Measurements from ENCODE around the gene NHERF1.
A peak's percentile ranks its signal among the peaks of the same experiment; 100 is the strongest.

Gene NHERF1

DNA sequence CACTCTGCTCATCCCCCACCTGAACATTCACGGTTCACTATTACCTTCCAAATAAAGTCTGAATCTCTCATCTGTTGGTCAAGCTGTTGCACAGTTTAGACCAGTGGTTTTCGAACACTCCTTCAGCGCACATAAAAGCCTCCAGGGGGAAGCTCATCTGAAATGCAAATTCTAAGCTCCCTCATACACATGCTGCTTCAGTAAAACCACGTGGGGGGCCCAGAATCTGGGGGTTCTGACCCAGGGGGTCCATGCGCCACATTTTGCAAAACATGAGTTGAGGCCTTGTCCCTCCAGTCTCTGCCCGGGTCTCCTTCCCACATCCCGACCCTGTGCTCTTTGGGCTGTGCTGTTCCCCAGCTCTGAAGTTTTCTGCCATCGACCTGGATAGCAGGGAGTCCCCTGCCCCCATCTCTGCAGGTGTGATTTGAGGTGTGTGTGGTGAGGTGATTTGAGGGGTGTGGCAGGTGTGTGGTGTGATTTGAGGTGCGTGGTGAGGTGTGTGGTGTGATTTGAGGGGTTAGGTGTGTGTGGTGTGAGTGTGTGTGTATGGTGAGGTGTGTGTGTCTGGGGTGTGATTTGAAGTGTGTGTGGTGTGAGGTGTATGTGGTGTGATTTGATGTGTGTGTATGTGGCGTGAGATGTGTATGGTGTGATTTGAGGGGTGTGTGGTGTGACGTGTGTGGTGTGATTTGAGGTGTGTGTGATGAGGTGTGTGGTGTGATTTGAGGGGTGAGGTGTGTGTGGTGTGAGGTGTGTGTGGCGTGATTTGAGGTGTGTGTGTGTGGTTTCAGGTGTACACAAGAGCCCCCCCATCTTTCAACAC lies 16.2 kb upstream of the NHERF1 start:
- DNase-seq, result no peak

- no peak for DNase-seq
Measured at GRCh38 chr17:74733365-74734122, 14.9 kb upstream of the NHERF1 start.

DNA sequence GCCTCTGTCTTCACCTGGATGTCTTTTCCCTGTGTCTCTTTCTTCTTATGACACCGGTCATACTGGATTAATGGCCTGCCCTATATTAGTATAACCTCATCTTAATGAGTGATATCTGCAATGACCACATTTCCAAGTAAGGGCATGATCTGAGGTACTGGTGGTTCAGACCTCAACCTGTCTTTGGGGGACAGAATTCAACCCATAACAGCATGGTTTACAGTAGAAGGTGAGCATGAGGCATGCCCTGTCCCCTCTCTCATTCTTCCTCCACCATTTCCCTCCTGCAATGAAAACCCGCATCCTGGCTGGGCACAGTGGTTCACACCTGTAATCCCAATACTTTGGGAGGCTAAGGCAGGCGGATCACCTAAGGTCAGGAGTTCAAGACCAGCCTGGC lies 14.2 kb upstream of the NHERF1 start:
- DNase-seq, result no peak

DNA sequence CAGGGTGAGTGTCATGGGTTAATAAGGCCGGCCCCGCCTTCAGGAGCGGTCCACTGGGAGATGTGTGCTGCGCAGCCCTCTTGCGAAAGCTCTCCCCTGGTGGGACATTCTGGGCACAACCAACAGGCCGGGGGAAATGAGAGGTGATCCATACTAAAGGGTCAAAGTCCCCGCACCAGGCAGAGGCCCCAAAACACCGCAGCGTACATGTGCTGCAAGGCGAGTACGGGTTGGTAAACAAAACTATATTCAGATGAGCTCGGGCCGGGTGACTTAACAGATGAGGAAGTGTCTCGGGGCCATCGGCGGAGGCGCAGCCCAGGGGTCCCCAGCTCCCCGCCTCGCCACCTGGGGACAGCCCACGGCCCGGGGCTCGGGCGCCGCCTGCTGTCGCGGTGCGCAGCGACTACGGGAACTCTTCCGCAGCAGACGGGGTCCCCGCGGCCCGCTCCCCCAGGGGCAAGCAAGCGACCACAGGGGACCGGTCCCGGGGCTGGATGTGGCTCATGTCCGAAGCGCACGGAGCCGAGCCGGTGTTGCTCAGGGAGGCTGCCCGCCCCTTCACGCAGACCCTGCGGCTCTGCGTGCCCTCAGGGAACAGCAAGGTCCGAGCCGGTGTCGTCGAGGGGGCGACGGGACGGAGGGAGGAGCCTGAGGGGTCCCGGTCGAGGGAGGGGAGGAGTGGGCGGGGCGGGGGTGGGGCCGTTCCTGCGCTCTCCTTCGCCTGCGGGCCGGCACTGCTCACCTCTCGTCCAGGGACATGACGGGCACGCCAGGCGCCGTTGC lies 11.7 kb upstream of the NHERF1 start, which contains the start of gene RAB37:
Gene RAB37, plus strand, starts transcription at position 744 of the 786 bp plus-strand sequence. Its CDS starts 17 bp downstream, at position 761.
- DNase-seq, result no peak

- DNase-seq, result no peak
Measured at GRCh38 chr17:74737299-74738050, 11.0 kb upstream of the NHERF1 start.

DNA sequence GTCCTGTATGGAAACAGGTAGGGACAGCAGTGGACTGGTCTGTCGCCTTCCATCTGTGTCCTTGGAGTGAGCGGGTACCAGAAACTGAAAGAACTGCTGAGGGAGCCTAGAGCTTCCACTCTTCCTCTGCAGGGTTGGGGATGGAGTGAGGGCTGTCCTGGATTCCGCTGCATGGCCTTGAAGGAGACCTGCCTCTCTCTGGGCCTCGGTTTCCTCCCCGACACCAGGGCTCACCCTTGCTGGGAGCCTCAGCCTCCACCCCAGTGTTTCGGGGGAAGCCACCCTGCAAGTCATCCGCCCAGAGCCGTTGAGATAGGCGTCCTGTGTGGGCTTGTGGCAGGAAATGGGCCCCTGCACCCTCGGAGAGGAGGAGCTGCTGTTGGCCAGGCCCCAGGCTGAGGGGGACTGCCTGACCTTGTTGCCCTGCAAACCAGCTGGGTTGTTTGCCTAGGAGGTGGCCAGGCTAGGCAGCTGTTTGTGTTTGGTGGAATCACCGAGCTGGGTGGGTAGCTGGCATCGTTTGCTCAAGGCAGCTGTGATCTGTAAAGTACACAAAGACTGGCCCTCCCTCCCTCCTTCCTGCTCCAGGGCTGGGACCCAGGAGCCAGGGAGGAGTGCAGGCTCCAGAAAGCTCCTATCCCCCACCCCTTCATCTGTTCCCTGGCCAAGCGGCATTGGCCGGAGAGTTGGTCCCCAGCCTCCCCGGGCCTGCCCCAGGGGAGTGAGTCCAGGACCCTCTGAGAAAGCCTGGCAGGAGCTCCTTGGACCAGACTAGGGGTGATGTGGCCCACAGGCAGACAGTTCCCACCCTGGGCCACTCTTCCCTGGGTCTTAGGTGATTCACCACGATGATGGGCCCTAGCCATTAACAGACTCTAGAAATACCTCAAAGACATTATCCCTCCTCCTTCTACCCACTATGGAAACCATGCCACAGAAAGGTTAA lies 10.1 kb upstream of the NHERF1 start:
- no peak for DNase-seq

- DNase-seq, result no peak
Measured at GRCh38 chr17:74739227-74739831, 9.1 kb upstream of the NHERF1 start.

DNA sequence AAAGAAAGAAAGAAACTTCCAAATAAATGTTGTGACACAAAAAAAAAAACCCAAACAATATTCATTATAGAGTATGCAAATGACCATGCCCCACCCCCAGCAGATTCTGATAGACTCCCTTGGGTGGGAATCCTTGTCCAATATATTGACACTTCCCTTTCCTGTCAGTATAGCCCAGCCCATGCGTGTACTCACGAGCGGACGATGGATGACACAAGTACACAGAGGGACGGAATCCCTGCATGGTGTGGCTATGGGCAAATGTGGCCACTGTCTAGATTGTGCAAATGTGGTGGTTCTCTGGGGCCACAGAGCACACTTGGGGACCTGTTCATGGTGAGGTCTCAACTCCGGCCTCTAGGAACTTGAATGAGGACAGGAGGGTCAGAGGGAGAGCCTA lies 8.3 kb upstream of the NHERF1 start:
- DNase-seq, result no peak

DNA sequence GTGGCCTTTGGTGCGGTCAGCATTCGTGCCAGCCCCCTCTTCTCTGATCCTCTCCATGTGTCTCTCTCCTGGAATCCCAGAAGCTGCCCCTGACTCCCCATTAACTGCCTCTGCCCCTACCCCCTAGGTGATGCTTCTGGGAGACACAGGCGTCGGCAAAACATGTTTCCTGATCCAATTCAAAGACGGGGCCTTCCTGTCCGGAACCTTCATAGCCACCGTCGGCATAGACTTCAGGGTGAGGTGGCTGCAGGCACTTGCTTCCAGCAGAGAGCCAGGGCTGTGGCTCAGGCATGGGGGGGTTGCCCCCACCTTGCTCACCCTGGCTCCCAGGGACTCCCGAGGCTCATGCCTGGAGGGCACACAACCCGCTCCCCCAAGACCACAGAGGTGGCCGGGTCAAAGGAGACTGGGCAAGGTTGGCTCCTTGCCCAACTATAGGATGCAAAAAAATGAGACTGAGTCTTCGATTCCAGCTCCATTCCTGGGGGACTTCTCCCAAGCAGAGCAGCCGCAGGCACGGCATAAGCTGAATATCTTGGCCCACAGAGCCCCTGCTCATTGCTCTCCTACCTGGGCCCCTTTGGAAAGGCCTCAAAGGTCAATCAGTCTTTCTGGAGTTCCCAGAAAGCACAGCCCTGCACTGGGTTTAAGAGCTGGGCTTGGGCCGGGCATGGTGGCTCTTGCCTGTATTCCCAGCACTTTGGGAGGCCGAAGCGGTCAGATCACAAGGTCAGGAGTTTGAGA lies 7.6 kb upstream of the NHERF1 start:
- no peak for DNase-seq

DNA sequence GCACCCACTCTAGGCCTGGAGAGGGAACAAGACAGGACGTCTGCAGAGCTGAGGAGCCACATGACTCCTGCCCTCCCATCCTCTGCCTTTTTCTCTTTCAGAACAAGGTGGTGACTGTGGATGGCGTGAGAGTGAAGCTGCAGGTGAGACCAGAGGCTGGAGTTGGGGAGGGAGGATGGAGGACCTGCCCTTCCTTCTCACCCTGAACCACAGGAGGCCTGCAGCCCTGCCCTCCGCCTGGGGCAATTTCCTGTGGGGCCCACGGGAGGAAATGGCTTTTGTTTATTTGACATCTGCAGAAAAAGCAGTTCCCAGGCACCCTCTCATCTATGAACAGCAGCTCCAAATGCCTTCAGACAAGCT lies 6.3 kb upstream of the NHERF1 start:
- no peak for DNase-seq

- no peak for DNase-seq
Measured at GRCh38 chr17:74742978-74743545, 5.4 kb upstream of the NHERF1 start.

GRCh38 chr17:74743755-74744154 lies 4.7 kb upstream of the NHERF1 start:
- no peak for DNase-seq

DNA sequence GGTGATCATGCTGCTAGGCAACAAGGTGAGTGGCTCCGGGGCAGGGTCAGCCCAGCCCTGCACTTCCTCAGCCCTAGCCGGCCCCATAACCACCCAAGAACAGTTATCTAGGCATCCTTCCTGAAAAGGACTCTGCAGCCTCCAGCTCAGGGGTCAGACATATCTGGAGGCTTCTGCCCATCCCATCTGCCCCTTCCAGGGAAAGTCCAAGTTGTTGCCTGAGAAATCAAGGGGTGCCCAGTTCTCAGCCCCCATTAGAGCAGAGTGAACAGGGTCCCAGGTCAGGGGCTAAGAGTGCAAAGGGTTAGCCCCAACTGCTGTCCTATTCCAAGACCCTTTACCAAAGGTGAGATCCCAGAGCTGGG lies 4.1 kb upstream of the NHERF1 start:
- no peak for DNase-seq

DNA sequence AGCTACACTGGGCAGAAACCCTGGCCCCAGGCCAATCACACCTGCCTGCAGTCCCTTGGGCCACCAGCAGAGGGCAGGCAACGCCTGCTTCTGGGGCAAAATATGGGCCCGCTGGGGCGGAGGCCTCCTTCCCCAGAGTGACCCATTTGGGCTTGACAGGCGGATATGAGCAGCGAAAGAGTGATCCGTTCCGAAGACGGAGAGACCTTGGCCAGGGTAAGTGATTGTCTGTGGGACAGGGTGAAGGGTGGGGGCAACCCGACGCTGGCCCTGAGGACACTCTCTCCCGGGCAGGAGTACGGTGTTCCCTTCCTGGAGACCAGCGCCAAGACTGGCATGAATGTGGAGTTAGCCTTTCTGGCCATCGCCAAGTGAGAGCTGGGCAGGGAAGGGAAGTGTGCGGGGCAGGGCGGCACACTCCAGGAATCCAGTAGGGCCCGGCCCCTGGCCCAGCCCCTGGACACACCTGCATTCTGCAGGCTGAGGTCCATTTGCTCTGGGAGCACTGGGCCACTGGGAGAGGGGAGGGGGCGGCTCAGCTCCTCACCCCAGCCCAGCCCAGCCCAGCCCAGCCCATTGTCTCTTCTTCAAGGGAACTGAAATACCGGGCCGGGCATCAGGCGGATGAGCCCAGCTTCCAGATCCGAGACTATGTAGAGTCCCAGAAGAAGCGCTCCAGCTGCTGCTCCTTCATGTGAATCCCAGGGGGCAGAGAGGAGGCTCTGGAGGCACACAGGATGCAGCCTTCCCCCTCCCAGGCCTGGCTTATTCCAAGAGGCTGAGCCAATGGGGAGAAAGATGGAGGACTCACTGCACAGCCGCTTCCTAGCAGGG lies 3.5 kb upstream of the NHERF1 start:
- peak in 49 of 51 donors; percentile 32 to 95 (median 73) for DNase-seq

GRCh38 chr17:74745548-74746177 lies 2.8 kb upstream of the NHERF1 start:
- no peak for DNase-seq

DNA sequence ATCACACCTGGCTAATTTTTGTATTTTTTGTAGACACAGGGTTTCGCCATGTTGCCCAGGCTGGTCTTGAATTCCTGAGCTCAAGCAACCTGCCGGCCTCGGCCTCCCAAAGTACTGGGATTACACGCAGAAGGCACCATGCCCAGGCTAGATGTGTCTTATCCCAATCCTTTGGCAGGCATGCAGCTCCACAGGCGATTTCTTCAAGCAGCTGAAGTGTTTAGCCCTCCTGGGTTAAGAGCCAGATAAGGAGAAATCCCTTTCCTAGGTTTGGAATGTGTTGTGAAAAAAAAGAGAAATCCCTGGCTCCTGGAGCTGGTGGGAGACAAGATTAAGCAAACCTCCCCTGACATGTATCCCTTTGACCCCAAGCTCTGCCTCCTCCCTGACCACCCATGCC lies 2.1 kb upstream of the NHERF1 start:
- DNase-seq, result no peak

DNA sequence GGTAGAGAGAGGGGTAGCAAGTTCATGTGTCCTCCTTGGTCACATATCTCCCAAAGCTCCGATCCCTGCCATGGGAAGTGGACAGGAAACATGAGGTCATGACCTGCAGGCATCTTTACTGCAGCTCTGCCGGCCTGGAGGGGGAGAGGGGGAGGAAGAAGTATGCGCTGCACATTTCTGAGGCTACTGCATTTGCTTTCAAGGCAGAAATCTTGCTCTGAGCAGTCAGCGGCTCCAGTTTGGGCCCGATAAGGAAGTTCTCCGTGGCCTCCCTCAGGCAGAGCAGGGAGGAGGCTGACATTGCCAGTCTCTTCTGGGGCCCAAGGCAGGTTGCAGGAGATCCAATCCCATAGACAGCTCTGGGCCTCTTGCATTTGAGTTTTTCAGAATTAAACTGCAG lies 1.5 kb upstream of the NHERF1 start:
- DNase-seq, result no peak

DNA sequence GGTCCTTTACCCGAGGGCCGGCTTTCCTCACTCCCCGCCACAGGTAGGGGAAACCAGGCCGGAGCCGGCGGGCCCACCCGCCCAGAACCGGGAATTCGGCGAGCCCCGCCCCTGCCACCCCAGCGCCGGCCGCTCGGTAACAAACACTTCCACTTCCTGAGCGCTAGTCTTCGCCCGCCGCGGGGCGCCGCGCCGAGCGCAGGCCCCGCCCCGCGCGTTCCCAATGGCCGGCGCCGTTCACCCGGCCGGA lies 224 bp upstream of the NHERF1 start:
- DNase-seq, result peak in 2 of 51 donors; percentile 45 to 95
